ENCODE results near the gene RGP1.

GRCh38 chr9:35732185-35732799 is 16.8 kb upstream of the RGP1 start, which contains the start of the genes CREB3 and TLN1:
- TF ChIP-seq CTCF (IDR thresholded peaks at IDR 0.05) (no peak), POLR2A (IDR thresholded peaks at IDR 0.05) (peak; percentile 46 to 90)

All from adrenal gland (tissue), 5 donors.